HG03139 (cell line): ENCODE data around the gene EMC7.
"Not testable (repeated sequence)": the region's sequence is repeated elsewhere in the genome, so short reads cannot be mapped to it uniquely, and the experiment has no call there.

ENCODE experiments used
- ATAC-seq: cut with Tn5 transposase; IDR thresholded peaks from one replicate; pipeline ENCODE4 v1.9.1; 2021; ENCODE audit not compliant: unreplicated experiment

Gene EMC7

DNA sequence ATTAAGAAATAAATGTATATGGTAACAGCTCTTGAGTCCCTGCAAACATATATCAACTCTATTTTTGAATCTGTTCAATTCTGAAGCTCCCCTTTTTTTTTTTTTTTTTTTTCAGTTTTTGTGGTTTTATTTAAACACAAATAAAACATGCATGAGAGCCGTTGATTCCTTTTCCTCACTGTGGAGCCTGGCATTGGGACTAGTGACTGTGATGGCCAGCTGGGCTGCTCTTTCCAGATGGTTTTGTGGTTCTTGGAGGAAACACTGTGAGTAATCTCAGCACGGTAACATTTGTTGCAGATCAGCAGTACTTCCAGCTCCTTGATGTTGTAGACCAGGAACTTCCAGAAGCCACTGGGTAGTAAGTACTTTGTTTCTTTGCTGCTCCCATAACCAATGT is 15.9 kb downstream of the EMC7 start:
- ATAC-seq: no peak

DNA sequence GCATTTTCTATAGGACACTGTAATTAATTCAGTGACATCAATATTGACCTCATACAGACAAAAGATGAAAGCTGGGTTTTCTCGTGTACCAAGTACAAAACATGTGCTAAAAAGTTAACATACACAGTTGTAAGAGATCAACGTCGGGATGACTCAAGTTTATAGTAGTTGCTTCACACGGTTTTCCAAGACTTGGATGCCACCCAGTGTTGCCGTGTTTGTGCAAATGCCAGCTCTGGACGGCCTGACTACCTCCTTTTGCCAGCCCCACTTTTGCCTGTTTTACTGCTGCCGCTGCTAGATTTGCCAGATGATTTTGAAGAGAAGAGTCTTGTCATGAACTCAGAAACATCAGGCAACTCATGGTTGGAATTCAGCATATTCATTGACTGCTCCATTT is 17.6 kb downstream of the EMC7 start:
- no peak for ATAC-seq

DNA sequence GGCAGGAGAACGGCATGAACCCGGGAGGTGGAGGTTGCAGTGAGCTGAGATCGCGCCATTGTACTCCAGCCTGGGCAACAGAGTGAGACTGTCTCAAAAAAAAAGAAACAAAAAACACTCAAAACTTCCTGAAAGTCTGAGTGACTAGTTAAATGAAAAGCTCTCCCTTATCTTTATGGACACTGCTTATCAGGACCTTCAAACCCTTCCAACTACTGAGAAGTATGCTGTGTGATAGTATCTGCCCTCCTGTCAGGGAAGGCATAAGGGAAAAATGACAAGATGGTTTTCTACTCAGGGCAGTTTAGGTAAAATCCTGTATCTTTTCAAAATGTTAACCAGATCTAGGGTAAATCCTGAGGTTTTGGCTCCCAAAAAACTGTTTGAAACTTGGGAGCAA is 21.8 kb downstream of the EMC7 start:
- no peak for ATAC-seq

DNA sequence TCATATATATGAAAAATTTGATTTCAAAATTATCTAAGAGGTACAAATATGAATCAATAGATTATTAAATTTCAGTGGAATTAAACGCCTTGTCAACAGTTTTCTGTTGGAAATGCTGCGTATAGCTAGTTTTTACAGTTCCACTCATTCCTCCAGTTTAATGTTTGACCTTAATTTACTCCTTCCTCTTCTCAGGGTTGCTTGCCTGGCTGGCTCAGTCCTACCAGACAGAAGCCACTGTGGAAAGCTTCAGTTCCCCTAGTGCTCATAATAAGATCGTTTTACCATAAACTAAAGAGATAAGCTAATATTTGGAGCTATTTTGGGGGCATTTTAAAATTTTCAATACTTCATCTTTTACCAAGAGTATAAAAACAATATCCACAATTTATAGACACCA is 22.8 kb downstream of the EMC7 start:
- ATAC-seq: no peak

DNA sequence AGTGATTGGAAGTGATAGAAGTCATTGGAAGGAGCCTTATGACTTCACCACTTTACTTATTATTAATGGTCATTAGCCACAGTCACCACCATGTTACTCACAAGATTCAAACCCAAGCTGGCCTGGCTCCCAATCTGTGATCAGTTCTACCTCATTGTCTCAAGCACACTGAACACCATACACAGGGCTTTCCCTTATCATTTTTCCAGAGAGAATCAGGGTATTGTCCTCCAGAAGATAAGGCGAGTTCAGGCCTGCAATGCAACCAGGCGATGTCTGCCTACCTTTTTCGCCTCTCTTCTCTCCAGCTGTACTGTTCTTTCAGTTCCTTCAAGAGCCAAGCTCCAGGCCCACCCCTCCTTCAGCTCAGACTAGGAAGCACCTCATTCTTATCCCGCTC is 24.9 kb downstream of the EMC7 start:
- no peak for ATAC-seq

DNA sequence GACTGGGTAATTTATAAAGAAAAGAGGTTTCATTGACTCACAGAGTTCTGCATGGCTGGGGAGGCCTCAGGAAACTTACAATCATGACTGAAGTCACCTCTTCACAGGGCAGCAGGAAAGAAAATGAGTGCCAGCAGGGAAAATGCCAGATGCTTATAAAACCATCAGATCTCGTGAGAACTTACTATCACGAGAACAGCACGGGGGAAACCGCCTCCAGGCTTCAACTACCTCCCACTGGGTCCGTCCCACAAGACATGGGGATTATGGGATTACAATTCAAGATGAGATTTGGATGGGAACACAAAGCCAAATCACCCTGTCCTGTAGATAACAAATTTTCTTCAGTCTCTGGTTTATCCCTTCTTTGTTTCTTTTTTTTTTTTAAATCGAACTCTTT is 31.7 kb downstream of the EMC7 start:
- ATAC-seq: no peak

DNA sequence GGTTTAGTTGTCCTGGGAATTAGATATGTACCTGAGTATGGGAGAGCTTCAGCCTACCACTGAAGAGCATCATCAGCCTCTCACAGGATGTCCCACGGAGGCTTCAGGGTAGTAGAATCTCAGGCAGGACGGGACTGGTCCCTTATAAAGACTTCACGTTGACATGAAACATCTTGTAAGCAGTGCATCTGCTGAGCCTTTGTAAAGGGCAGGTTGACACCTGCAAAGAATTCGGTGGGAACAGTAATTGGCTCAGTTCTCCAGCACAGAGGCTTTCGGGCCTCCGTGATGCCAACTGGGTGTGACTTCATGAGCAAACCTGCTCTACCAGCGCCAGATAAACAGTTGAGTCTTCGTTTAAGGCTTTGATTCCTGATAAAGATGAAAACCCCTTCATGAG is 35.7 kb downstream of the EMC7 start:
- ATAC-seq: no peak

DNA sequence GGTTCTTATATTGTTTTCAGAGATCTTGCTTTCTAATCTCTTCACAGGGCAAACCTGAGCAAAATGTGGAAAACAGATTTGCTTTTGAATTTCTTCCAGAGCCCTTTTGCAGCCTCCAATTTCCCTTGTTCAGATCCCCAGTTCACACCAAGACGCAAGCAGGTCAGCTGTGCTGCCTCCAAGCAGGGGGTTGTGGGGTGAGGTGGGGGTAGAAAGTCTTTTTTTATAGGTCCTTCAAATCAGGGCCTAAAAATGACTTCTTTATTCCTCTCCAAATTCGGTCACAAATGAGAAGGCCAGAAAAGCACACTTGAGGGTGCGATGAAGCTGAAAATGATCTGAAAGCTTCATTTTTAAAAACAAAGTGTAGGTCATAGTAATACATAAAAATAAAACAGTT is 36.4 kb downstream of the EMC7 start:
- ATAC-seq: no peak

DNA sequence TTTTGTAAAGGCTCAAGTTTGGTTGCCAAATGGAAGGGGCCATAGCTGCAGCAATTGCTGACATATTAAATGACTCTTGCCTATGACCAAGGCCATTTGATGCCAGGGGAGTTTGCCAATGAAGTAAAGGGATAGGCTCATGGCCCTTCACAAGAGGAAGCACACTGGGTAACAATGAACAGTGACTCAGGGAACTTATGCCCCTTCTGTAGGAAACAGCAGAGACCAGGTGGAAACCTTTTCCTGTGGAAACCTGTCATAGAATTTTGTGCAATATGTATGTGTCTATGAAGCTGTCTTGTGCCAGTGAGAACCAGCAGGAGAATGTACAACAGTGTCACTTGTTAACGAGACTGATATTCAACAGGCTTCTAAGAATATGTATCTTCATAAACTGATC is 37.2 kb downstream of the EMC7 start:
- no peak for ATAC-seq

DNA sequence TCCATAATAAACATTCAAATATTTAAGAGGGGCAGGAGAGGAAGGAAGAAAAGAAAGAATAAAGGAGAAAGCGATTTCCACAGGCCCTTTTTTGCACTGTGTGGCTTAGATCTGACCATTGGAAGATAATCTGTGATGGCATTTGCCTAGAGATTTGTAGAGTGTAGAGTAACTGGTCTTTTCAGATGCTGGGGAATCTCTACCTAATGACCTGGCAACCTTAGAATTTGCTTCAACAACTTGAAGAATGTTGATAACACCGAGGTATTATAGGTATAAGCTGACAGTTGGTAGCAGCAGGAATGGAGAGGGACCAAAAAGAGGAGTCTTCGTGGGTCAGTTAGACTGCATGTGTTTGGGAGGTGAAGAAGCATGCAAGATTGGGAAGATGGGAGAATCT is 41.7 kb downstream of the EMC7 start:
- ATAC-seq: no peak

DNA sequence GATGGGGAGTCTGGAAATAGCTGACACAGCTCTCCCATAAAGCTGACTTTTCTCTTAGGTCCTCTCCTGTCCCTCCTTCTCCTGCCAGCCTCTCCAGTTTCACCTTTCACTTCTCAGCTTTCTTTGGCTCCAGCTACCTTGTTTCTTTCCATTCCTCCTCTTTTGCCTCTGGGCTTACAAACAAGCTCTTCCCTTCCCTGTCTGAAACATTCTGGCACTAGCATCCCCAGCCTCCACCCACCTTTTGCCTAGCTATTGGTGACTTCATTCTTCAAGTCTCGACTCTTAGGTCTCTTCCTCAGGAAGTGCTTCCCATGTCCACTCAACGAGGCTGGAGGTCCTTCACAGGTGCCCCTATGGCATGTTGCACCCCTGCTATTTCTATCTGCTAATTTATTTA is 42.2 kb downstream of the EMC7 start:
- no peak for ATAC-seq

DNA sequence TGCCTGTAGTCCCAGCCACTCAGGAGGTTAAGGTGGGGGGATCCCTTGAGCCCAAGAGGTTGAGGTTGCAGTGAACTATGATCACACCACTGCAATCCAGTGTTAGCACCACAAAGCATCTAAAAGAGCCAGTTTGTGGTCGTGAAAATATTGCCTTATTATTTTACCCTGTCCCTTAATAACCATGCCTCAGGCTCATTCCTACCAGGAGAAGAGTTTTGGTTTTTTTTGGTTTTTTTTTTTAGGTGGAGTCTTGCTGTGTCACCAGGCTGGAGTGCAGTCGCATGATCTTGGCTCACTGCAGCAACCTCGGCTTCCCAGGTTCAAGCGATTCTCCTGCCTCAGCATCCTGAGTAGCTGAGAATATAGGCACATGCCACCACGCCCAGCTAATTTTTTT is 44.8 kb downstream of the EMC7 start:
- no peak for ATAC-seq

DNA sequence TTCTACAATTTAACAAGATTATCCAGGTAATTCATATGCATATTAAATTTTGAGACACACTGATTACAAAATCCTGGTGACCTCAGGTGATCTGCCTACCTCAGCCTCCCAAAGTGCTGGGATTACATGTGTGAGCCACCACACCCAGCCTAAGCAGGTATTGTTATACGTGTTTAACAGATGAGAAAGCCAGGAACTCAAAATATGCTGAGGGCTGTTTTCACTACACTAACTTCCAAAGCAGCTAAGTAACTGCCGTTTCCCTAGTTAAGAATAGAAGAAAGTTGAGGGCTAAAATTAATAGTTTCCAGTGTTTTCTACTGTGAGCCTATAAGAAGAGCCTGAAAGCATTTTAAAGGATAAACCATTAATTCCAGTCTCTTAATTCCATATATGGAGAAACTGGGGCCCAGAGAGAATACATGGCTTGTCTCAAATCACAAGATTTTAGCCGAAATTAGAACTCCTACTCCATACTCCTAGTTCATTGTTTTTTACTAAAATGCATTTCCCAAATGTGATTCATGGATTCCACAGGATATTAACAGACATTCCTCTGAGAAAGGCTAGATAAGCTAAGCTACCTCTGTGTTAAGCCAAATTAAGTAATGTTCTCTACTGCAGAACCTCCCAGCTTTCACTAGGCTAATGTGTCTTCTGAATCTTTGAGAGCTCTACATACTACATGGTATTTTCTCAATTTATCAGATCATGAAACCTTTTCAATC is 45.6 kb downstream of the EMC7 start:
- ATAC-seq: no peak

DNA sequence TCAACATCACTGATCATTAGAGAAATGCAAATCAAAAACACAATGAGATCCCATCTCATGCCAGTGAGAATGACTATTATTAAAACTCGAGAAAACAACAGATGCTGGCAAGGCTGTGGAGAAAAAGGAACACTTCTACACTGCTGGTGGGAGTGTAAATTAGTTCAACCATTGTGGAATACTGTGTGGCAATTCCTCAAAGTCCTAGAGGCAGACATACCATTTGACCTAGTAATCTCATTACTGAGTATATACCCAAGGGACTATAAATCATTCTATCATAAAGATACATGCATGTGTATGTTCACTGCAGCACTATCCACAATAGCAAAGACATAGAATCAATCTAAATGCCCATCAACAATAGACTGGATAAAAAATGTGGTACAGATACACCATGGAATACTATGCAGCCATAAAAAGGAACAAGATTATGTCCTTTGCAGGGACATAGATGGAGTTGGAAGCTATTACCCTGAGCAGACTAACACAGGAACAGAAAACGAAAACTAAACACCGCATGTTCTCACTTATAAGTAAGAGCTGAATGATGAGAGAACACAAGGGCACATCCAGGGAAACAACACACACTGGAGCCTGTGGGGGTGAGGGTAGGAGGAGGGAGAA is 47.5 kb downstream of the EMC7 start:
- no peak for ATAC-seq

DNA sequence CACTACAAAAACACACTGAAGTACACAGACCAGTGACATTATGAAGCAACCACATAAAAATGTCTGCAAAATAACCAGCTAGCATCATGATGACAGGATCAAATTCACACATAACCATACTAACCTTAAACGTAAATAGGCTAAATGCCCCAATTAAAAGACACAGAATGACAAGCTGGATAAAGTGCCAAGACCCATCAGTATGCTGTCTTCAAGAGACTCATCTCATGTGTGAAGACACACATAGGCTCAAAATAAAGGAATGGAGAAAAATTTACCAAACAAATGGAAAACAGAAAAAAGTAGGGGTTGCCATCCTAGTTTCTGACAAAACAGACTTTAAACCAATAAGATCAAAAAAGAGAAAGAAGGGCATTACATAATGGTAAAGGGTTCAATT is 51.3 kb downstream of the EMC7 start:
- not testable (repeated sequence) for ATAC-seq

DNA sequence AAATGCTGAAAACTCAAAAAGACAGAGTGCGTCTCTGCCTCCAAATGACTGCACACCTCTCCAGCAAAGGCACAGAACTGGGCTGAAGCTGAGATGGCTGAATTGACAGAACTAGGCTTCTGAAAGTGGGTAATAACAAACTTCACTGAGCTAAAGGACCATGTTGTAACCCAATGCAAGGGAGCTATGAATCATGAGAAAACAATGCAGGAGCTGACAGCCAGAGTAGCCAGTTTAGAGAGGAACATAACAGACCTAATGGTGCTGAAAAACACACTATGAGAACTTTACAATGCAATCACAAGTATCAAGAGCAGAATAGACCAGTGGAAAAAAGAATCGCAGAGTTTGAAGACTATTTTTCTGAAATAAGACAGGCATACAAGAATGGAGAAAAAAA is 52.5 kb downstream of the EMC7 start:
- ATAC-seq: no peak

DNA sequence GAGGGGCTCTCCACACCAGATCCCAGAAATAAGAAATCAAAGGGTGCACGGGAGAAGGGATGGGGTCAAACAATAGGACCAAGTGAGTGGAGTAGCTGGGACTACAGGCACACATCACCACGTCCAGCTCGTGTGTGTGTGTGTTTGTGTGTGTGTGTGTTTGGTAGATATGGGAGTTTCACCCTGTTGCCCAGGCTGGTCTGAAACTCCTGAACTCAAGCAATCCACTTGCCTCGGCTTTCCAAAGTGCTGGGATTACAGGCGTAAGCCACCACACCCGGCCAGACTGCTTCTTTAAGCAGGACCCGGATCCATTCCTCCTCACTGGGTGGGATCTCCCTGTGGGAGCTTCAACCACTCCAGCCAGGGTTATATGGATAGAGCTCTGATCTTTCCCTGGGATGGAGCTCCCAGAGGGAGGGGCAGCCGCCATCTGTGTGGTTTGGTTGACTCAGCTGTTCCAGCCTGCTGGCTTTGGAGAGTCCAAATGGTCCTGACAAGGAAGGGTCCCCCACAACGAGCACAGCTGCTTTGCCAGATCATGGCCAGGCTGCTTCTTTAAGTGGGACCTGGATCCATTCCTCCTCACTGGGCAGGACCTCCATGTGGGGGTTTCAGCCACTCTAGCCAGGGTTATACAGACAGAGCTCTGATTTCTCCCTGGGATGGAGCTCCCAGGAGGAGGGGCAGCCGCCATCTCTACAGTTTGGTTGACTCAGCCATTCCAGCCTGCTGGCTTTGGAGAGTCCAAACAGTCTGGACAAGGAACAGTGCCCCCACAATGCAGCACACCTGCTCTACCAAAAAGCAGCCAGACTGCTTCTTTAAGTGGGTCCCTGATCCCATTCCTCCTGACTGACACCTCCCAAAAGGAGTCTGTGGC is 53.5 kb downstream of the EMC7 start:
- ATAC-seq: no peak

DNA sequence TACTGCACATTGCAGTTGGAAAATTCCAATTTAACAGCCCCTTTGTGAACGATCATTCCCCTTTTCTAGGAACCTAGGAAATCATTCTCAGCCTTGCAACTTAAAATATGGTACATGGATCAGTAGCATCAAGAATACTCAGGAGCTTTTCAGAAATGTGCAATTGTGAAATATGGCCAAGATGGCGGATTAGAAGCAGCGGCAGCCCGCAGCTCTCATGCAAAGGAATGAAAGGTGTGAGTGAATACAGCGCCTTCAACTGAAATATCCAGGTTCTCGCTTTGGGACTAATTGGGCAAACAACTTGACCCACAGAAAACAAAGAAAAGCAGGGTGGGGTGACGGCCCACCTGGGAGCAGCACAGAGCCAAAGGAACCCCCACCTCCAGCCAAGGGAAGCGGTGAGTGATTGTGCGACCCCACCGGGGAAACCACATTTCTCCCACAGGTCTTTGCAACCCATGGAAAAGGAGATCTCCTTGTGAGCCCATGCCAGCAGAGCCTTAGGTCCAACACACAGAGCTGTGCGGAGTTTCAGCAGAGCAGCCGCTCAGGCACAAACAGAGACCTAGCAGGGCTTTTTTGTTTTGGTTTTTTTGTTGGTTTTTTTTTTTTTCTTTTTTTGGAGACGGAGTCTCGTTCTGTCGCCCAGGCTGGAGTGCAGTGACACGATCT is 55.1 kb downstream of the EMC7 start:
- no peak for ATAC-seq

DNA sequence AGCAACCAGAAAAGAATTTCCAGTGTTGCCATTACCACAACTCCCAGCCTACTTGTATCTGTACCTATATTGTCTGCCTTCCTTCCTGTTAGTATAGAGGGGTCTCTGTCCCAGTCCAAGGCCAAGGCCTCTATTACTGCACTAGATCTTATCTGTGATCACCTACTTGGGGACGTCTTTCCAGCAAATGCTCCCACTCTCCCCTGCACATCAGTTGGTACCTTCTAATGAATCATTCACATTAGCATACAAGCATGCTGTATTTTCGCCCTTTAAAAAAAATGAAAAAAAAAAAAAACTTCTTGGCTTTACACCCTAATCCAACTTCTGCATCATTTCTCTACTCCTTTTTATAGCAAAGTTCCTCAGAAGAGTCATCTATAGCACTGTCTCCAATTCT is 57.8 kb downstream of the EMC7 start:
- ATAC-seq: no peak

DNA sequence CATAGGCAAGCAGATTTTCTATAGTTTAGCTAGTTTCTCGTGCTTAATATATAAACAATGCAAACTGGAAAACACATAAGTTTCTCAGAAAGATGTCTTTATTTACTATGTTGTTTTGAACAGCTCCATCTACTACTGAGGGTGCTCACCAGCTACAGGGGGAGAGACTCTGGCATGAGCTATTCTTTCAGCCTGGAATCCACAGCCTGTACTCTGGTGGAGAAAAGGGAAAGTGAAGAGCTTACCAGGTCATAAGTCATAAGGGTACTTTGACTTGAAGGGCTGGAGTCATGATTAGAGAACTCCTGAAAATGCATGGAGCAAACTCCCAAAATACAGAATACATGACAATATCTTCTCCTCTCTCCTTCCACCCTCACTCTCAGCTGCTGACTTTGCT is 58.3 kb downstream of the EMC7 start:
- no peak for ATAC-seq

DNA sequence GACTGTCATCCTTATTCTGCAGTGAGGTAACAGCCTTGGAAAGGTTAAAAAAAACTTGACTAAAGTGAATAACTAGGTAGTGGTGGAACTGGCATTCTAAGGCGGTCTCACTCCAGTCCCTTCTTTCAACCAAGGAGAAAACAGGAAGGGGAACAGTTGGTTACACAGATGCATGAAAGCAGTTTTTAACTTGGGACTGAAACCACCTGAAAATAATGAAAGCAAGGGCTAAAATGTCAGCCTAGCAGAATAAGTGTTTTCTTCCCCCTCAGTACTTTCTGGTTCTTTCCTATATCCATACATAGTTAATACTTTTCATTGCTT is 61.9 kb downstream of the EMC7 start:
- no peak for ATAC-seq
